GM12875 (cell line): ENCODE results near the gene DGAT2.

Source experiments
- H3K4me3 ChIP-seq: one replicate; pipeline ENCODE4 v1.5.1; 2011; ENCODE audit warnings: low read depth, low read length, control low read depth
- CTCF ChIP-seq: IDR thresholded peaks from 2 replicates; pipeline ENCODE4 v1.5.1; 2011; ENCODE audit warnings: low read depth, mild to moderate bottlenecking, control low read depth, inconsistent platforms, low read length, moderate library complexity, borderline replicate concordance; ENCODE audit not compliant: insufficient read depth

The DGAT2 gene

GRCh38 chr11:75841739-75842138 is 73.2 kb downstream of the DGAT2 start:
- TF ChIP-seq CTCF, result no peak
- no peak overlapping the region for H3K4me3 ChIP-seq

- no peak for TF ChIP-seq CTCF
- no peak overlapping the region for H3K4me3 ChIP-seq
These were observed 76.7 kb downstream of the DGAT2 start for GRCh38 chr11:75845324-75845723.

DNA sequence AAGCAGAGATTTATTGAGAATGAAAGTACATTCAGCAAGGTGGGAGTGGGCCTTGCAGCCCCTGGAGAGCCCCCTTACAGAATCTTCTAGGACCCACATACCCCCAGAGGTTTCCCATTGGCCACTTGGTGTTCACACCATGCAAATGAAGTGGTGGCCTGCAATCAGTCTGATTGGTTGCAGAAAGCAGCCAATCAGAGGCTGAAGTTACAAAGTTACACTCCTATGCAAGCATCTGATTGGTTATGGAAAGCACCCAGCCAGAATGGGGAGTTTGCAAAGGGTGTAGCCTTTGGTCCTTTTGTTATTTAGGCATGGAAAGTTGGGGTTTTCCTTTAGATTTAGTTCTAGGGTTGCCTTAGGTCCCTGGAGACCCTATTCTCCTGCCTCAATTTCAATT is 81.3 kb downstream of the DGAT2 start:
- no peak for TF ChIP-seq CTCF
- no peak overlapping the region for H3K4me3 ChIP-seq

DNA sequence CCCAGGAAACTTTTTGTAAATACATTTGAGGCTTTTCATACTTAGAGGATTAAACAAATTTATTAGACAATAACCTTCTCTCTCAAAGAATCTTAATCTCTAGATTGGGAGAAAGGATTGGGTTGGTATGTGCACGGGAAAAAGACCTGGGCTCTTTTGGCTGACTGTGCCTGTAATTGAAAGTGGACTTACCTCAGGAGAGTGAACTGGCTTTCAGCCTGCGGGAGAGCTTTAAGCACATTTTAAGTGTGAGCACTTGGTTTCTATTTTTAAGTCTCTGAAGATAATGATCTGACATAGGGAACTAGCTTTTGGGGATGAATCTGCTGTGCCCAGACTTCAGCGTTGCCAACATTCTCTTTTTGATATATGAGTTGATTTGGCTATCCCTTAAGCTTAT is 82.2 kb downstream of the DGAT2 start:
- TF ChIP-seq CTCF, result no peak
- H3K4me3 ChIP-seq, result no peak overlapping the region
